Activated CD4-positive, CD25-positive, alpha-beta regulatory T cell treated with anti-CD3 and anti-CD28 coated beads, Interleukin-2, amount 50 U/mL, for 72 hours (primary cell): ENCODE data around the gene RAB31.

Experiments
- DNase-seq: peaks from one replicate; pipeline ENCODE4 v3.0.0; 2021

RAB31 gene

DNA sequence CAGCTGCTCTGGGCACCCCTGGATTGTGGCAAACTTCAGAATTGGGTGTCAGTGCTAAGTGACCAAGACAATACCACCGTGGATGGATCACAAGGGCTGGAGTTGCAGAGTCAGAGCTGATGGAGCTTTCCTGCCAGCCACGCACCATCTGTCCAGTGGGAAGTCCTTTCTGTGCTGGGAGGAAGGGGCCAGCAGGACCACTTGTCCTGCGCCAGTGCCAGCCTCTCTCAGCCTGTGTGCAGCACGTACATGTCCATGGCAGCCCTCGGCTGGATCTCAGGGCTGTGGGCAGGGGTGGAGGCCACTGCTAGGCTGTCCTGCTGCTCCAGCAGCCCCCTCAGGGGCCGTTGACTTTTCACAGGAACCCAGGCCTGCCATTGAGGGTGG lies 33.3 kb downstream of the RAB31 start:
- no peak for DNase-seq

DNA sequence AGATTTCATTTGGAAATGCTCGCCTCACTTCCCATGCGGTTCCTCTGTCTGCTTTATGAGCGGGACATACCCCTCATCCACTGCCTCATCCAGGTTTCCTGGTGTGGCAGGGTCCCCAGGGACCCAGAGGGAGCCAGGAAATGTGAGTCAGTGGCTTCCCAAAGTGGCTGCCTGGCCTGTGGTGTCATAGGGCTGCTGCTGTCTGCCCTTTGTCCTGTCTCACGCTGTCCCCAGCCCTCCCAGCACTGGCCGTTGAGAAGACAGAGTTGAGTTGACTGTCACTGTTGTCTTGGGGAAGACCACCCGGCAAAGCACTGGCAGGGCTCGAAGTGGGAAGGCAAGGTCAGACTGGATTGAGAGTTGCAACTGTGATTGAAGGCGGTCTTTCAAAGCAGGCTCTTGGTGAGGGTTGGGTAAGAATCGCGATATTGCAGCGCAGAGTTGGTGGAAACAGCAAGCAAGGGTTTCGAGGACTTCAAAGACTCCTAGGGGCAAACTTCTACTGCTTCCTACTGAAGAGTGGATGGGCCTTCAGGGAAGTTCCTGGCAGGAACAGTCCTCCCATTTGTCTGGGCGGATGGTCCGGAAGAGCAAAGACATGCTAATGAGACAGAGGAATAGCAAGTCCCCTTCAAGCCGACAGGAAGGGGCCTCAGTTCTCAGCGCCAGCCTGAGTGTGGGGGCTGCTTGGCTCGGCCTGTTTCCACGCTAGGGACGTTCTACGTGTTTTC lies 33.9 kb downstream of the RAB31 start:
- no peak for DNase-seq

DNA sequence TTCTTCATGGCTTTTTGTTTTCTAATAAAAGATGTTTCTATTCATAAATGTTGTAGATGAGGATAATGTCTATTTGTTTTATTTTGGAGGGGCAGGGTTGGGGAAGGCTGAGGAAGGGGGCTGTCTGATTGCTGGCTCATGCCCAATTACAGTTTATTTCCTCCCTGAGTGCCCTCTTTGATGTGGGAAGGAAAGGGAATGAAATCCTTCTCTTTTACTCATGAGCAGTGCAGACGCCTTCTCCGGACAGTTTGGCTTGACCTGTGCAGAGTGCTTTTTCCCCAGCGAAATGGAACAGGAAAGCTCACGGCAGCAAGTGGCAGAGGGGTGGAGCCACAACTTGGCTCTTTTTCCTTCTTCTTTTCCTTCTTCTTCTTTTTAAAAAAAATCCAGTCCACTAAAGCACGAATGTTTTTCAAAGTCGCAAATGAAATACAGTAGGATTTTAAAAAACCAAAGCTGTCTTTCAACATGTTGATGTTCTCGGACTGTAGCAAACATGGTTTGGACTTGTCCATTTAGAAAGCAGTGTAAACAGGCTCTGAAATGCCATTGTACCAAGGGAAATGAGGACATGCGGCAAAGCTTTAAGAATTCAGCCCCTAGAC lies 34.5 kb downstream of the RAB31 start:
- DNase-seq: no peak

DNA sequence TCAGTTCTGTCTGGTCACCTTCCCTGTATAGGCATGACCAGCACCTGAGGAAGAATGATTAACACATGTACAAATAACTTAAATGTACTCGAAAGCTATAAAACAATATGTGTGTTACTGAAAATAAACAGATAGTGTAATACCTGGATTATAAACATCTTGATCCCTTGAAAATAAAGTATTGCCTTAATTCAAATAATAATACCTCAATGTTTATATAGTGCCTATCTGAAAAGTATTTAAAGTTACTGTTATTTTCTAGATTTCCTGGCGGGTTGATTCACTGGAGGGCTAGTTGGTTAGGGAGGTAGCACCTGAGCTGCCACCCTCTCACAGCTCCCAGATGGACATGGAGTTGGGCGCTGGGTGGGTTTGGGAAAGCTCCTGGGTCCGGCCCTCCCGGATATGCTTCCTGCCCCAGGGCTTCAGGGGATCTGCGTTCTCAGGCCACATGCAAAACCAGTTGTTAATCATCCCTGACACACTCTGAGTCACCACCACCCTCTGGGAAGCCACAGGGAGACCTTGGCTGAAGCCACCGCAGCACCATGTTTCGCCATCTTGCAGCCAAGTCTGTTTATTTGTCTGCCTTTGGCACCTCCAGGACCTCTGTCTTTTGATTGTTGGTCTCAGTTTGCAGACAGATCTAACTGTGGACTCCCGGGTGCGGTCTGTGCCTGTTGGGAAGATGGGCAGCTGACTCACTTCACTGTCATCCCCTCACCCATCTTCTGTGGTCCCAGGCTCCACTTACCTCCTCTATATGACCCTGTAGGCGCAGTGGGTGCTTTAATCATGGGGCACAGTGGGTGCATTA lies 35.3 kb downstream of the RAB31 start:
- DNase-seq: no peak

DNA sequence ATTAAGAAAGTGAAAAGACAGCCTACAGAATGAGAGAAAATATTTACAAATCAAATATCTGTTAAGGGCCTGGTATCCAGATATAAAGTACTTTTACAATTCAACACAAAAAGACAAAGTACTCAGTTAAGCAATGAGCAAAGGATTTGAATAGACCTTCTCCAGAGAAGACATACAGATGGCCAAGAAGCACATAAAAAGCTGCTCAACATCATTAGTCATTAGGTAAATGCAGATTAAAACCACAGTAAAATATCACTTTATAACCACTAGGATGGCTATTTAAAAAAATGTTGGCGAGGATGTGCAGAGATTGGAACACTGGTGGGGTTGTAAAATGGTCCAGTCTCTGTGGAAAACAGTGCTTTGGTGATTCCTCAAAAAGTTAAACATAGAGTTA lies 38.9 kb downstream of the RAB31 start:
- DNase-seq: no peak

DNA sequence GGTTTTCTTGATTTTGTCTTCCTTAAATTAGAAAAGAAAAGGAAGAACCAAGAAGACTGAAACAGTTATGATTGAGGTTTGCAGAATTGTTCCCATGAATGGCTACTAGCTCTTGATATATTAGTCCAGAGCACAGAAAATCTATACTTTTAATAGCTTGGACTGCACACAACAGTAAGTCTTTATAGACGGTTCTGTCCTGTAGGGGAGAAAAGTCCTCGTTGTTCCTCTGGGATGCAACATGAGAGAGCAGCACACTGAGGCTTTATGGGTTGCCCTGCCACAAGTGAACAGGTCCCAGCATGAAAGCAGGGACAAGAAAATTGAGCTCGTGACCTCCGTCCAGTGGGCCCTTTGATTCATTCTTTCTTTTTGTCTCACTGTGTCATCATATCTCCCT lies 41.5 kb downstream of the RAB31 start:
- DNase-seq: no peak

DNA sequence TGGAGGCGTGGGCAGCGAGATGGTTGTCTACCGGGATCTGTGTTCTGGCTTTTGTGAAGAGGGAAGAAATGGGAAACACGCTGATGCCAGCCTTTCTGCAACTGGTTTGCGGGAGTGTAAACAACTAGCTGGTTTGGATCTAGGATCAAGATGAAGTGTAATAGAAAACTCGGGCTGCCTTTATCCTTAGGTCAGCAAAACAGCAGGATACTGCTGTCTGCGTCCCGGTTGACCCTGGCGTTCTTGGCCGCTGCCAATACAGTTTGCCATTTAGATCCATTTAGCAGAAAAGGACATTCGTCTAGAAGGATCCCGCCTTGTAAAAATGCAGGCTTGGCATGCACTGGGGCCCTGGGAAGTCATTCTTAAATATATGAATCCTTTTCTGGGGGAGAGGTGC lies 42.0 kb downstream of the RAB31 start:
- DNase-seq: no peak

DNA sequence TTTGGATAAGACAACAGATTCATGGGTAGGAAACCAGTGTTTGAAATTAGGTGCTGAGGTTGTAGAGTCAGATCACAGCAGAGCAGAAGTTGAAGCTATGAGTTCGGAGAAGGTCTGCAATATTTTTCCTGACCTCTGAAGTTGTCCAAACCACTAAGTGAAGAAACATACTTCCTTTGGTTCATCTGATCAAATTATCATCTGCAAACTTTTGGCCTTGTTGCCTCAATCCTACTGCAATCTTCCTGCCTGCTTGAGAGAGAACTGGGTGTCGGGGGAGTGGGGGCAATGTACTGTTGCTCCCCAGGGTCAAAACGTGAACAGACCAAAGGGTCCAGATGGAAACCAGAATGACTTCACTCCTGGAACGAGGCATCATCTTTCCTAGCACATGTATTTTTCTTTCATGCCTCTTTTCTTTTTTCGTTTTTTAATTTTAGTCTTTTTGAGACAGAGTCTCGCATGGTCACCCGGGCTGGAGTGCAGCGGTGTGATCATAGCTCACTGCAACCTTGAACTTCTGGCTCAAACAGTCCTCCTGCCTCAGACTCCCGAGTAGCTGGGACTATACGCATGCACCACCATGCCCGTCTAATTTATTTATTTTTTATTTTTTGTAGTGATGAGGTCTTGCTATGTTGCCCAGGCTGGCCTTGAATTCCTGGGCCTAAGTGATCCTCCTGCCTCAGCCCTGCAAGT lies 42.7 kb downstream of the RAB31 start:
- no peak for DNase-seq

DNA sequence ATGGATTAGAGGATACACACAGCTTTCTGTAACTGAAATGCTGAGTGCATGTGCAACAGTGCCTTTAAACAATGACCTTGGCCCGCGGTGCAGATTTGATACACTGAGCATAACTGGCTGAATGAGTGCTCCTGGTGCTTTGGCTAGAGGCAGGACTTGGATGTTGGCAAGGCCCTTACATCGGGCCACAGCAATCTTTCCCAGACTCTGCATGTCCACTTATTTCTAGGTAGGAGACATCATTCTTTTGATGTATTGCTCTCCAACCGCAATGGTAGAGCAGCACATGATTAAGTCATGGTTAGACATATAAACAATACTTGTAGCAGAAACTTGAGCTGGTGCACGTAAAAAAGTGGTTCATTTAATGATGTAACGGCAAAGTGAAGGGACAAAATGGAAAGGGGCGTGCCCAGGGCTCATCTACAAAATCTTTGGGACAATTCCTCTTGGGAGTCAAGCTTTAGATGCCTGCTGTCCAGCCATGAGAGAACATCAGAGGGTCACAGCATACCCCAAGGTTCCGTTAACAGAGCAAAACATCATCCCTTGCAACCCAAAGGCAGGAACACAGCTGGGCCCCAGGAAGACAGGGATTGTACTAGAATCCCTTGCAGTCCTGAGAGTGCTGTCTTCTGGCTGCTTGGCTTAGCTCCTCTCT lies 43.4 kb downstream of the RAB31 start:
- no peak for DNase-seq

DNA sequence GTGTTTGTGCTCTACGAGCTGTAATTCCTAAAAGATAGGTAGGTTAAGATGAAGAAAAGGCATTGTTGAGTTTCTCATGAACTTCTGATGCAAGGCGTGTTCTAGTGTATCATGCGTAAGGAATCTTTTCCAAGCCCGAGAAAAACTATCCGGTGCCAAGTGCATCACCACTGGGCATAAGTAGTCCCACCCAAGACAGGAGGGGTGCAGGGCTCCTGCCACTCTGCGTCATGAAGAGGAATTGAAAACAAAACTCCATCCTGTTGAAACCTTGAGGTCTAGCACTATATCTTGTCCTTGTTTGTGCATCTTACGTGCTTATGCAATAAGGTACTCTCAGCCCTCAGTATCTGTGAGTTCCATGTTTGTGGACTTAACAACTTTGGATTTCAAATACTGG lies 45.7 kb downstream of the RAB31 start:
- DNase-seq: no peak

DNA sequence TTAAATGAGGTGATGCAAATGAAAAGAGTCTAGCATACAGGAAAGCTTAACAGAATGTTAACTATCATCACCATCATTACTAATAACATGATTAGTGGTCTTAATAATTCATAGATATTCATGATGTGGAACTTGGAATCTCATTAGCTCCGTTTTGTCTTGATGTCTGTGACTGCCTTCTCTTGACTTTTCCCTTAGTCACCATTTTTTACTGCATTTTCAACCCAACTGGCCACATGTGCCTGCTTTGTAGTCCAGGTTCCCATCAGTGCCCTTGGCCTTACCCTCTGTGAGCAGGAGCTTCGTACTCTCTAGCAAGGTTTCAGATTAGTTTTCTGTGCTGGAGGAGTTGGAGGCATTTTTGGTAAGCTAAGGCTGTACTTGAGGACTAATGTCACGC lies 47.0 kb downstream of the RAB31 start:
- no peak for DNase-seq

DNA sequence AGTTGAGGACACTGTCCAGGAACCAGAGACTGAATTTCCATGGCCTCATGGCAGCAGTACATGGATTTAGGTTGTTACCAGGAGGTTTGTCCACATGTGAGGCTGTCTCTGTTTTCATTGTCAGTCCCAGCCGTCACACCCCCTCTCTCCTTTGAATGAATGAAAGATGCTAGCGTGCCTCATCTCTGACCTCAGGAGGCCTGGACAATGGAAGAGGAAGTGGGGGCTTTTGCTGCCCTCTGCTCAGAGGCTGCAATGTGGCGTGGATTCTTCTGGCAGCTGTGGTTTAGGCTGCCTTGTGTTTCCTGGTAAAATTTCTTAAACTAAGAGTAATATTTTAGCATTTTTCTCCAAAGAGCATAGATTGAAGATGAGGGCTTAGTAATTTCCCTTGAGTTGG lies 47.5 kb downstream of the RAB31 start:
- DNase-seq: no peak

DNA sequence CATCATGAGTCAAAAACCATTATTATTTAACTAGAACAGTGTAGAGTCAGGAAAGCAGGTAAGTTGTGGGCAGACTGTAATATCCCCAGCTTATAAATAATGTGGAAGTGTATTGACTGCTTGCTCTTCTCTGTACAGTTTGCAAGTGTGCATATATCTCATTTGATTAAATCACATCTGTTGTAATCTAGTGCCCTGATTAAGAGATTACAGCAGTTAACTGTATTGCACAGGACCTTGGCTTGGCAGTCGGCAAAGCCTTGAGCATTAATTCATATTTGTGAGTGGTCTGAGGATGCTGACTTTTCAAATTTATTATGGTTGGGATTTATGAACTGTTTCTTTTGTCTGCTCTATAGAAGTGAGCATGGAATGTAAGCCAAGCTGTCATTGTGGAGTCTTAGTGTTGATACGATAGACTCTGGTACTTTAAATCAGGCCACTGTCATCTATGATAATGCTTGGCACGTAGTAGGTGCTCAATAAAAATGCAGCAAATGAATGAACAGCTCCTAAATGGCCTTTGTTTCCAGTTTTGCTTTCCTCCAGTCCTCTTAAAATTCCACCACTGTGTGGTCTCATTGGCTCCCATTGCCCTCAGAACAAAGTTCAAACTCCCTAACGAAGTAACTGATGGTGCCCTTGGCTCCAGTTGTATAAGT lies 48.3 kb downstream of the RAB31 start:
- DNase-seq: no peak

DNA sequence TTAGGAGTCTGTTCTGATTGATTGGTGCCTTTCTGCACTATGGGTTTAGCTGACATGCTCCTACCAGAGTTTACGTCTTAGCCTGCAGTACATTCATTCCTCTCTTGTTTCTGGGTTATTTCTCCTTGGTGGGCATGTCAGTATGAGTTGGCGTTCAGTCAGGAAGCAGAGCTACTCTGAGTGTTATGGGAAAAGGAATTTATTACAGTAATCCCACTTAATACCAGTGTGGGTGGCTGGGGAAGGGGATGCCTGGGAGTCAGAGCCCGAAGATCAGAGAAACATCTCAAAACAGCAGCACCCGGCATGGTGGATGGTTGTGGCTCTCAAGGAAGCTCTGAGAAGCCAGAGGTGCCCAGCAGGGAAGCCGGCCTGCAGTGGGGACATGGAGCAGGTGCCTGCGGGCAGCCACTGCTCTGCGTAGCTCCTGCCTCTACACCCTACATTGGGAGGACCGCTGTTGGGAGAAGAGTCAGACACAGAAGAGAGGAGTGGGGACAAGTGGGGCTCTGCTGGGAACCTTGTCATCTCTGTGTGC lies 48.9 kb downstream of the RAB31 start:
- no peak for DNase-seq

DNA sequence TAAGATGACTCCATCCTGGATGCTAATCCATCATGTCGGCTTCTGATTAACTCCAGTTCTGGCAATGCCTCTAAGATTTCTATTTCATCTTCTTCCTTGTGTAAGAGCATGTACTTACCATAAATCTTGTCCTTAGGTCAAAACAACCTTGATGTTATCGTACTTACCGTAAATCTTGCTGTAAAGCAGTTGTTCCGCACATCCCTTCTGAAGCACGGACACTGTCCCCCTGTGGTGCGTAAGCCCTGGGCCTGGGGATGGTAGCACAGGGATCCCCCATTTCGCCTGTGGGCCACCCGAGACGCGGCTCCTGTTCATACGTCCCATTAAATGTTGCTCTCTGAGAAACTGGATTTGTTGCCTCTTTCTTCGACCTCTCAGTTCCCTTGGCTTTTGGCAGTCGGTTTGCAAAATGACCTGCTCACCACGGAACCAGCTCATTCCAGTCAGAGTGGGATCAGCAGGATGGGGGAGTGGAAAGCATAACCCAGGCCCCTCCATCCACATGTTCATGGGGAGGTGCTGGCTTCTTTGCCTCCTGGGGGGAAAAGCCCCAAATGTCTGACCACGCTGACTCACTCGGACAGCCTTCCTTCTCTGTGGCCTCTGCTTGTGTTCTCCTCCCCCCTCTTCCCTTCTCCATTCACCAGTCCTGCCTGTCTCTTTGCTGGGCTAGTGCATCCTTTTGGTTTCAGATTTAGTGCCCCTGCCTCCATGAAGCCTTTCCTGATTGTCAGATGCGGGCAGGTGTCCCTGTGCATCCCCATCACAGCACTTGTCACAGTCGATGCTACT lies 49.9 kb downstream of the RAB31 start:
- DNase-seq: no peak

DNA sequence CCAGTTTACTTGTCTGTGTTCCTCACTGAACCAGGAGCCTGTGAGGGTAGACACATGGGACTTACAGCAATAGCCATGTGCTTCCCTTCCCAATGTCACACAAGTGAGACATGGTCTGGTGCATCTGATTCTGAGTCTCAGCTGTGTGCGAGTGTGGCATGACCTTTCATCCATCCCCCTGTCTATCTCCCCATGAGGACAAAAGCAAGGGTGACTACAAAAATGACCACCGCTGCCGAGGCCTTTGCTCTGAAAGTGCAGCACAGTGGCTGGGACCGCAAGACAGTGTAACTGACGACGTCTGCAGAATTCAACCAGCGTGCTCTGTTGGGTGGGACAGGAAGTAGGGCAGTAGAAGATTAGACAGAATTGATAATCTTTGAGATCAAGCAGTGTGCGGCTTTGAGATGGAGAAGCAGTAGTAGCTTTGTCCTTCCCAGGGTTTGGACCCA lies 50.5 kb downstream of the RAB31 start:
- no peak for DNase-seq

DNA sequence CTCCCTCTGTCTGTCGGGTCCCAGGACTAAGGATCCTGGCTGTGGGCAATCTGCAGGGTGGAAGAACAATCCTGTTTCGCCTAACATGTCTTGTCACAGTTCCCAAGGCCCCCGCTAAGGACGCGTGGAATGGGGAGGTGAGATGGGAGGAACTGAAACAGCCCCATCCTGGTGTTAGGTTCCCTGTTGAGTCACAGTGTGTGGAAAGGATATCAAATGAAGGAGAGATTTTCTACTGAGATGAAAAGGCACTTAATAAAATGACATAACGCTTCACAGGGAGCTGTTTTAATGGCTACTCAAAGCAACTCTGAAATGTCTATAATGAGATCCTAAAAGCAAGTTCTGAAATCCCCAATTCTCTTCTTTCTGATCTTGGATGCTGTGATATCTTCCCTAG lies 52.5 kb downstream of the RAB31 start:
- no peak for DNase-seq

DNA sequence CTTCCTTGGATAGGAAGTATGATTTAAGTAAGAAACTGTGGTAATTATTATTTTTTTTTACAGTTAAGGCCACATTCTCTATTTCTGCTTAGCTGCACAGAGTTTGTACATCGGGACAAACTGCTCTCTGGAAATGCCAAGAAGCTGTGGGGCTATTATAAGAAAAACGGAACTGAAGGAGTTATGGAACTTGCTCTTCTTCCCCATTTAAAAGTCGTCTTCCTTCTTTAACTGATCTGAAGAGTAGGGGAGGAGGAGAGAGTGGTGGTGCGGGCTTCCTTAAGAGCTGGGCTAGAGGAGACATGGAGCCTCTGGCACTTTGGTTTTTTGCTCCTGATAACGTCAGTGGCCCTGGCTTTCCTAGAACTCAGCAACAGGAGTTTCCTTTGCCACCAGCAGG lies 54.4 kb downstream of the RAB31 start:
- no peak for DNase-seq

DNA sequence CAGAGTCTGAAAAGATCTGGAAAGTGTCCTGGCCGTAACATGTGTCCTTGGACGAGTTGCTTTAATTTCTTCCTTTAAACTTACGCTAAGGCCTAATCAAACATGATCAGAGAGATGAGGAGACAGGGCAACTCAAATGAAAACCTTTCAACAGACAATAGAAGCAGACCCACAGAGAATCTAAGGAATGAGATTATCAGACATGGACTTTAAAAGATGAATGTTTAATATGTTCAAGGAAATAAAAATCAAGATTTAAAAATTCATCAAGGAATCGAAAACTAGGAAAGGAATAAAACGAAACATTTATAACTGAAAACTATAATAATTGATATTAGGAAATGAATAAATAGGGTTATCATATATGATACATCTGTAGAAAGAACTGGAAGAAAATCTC lies 55.1 kb downstream of the RAB31 start:
- no peak for DNase-seq

DNA sequence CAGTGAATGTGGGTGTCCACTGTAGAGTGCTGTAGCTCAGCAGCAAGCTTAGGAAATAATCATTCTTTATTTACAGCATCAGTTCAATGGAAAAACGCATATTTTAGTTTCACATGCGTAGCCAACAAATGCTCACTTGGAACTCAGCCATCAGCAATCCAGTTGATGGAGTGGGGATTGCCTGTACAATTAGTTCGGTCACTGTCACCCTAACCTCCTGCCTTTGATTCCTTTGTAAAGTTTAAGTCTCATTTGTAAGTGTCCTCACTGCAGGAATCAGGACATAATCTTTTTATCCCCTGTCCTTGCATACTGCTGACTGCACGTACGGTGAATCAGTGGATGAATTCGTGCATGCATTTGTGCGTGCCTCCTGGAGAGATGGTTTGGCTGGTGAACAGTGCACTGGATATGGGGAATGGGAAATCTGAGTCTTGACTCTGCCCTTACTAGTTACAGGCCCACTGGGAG lies 55.9 kb downstream of the RAB31 start:
- no peak for DNase-seq

DNA sequence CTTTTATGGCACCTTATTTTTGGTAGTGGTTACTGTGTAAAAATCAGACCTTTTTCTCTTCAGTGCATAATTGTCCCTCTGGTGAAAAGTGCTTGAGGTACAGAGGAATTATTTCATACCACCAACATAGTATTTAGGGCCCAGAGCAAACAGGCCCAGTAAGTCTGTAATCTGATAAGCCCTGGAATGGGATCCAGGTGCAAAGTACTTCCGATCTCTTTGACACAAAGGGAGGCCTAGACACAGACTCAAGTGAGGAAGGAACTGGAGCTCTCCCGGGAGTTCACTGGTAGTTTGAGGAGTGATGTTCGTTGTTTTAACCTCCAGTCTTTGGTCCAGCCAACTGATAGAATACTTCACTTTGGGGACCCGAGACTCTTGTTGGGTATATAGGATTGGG lies 57.4 kb downstream of the RAB31 start:
- DNase-seq: no peak
